Smooth muscle cell (in vitro differentiated cells): ENCODE data around the gene FAM171A1. TPM values are rescaled to one million over a fixed set of nuclear protein-coding genes. Genes with fewer than 3 reads are reported as not detected.
"Not testable (repeated sequence)": the region's sequence is repeated elsewhere in the genome, so short reads cannot be mapped to it uniquely, and the experiment has no call there.

Source experiments
- DNase-seq: peaks from one replicate; lab custom pipeline; 2025; ENCODE audit not compliant: unreplicated experiment; lab: John Stamatoyannopoulos, UW
- H2AFZ ChIP-seq: fragments of 200-600 bp; sonication (generic); 2 replicates; pipeline ENCODE4 v1.6.0; 2016; ENCODE audit warnings: antibody characterized with exemption, low read depth, mild to moderate bottlenecking
- H3F3A ChIP-seq: fragments of 200-600 bp; sonication (generic); 2 replicates; pipeline ENCODE4 v1.6.0; 2017; ENCODE audit warnings: antibody characterized with exemption, low read depth
- H3K27ac ChIP-seq: fragments of 200-600 bp; sonication (generic); 2 replicates; pipeline ENCODE4 v1.5.1; 2016; ENCODE audit warnings: low read depth, mild to moderate bottlenecking
- H3K27me3 ChIP-seq: fragments of 200-600 bp; sonication (generic); 2 replicates; pipeline ENCODE4 v1.6.1; 2016; ENCODE audit warnings: low read depth, mild to moderate bottlenecking
- H3K36me3 ChIP-seq: fragments of 200-600 bp; sonication (generic); 2 replicates; pipeline ENCODE4 v1.5.1; 2016; ENCODE audit warnings: low read depth
- H3K4me1 ChIP-seq: fragments of 200-600 bp; sonication (generic); 2 replicates; pipeline ENCODE4 v1.5.1; 2016; ENCODE audit warnings: low read depth
- H3K4me2 ChIP-seq: fragments of 200-600 bp; sonication (generic); 2 replicates; pipeline ENCODE4 v1.6.0; 2016; ENCODE audit warnings: mild to moderate bottlenecking
- H3K4me3 ChIP-seq: fragments of 200-600 bp; sonication (generic); 2 replicates; pipeline ENCODE4 v1.5.1; 2016; ENCODE audit warnings: mild to moderate bottlenecking
- H3K79me2 ChIP-seq: fragments of 200-600 bp; sonication (generic); 2 replicates; pipeline ENCODE4 v1.6.0; 2016; ENCODE audit warnings: low read depth, mild to moderate bottlenecking
- H3K9ac ChIP-seq: fragments of 200-600 bp; sonication (generic); 2 replicates; pipeline ENCODE4 v1.6.0; 2016; ENCODE audit warnings: low read depth
- H3K9me3 ChIP-seq: fragments of 200-600 bp; sonication (generic); replicated peaks from 2 replicates; pipeline ENCODE4 v1.5.1; 2016; ENCODE audit warnings: low read depth
- H4K20me1 ChIP-seq: fragments of 200-600 bp; sonication (generic); 2 replicates; pipeline ENCODE4 v1.6.0; 2016; ENCODE audit warnings: low read depth
- CTCF ChIP-seq: fragments of 200-600 bp; sonication (generic); IDR thresholded peaks from 2 replicates; pipeline ENCODE4 v1.5.1; 2017; ENCODE audit warnings: borderline replicate concordance, mild to moderate bottlenecking, antibody characterized with exemption; ENCODE audit not compliant: insufficient read depth, poor library complexity, severe bottlenecking
- WGBS: methylation state at CpG from one replicate; pipeline ENCODE4 v1.1.7; 2016; ENCODE audit warnings: low lambda C conversion rate; 5-methylcytosine and 5-hydroxymethylcytosine counted together
- polyA plus RNA-seq: library from polyadenylated mRNA; unstranded; fragments of >200 nt; fragmentation: Nextera tagmentation; extraction: Ambion mirVana; gene quantifications from 2 replicates; pipeline ENCODE4 v1.2.1, GENCODE V29; 2016
- total RNA-seq: library from RNA; depleted of rRNA; stranded (reverse); fragments of >200 nt; gene quantifications from 2 replicates; pipeline ENCODE4 v1.2.3, GENCODE V29; 2014

The FAM171A1 gene
- total and polyA plus RNA-seq, 2 experiments from 2014 or later, result 25.5 to 37.2 TPM

GRCh38 chr10:15405319-15405718, 34.2 kb upstream of the FAM171A1 start:
- no peaks in the 10 kb centered on the region for H3K27me3 ChIP-seq
- no peak overlapping the region for H3K27ac ChIP-seq
- no peaks in the 10 kb centered on the region for H3K79me2 ChIP-seq
- no peaks in the 10 kb centered on the region for H3F3A ChIP-seq
- WGBS, result 91% methylated on average over 3 of the region's 3 CpGs
- no peaks in the 10 kb centered on the region for H3K4me1 ChIP-seq
- H3K9me3 ChIP-seq, result no peaks in the 10 kb centered on the region
- H3K36me3 ChIP-seq, result no peaks in the 10 kb centered on the region
- no peak for DNase-seq
- TF ChIP-seq CTCF, result no peak
- H4K20me1 ChIP-seq, result no peaks in the 10 kb centered on the region
- no peak overlapping the region for H2AFZ ChIP-seq
- H3K9ac ChIP-seq, result no peak overlapping the region
- no peak overlapping the region for H3K4me2 ChIP-seq
- no peak overlapping the region for H3K4me3 ChIP-seq

- Histone ChIP-seq H4K20me1 (no peaks in the 10 kb centered on the region), H3K4me1 (no peaks in the 10 kb centered on the region), H2AFZ (no peak overlapping the region), H3K4me2 (no peak overlapping the region), H3K79me2 (no peaks in the 10 kb centered on the region), H3K9me3 (no peaks in the 10 kb centered on the region), H3K36me3 (no peaks in the 10 kb centered on the region), H3F3A (no peaks in the 10 kb centered on the region), H3K27ac (no peak overlapping the region), H3K9ac (no peak overlapping the region), H3K4me3 (no peak overlapping the region), H3K27me3 (no peaks in the 10 kb centered on the region)
- DNase-seq, result no peak
- no peak for TF ChIP-seq CTCF
Measured at GRCh38 chr10:15401382-15401781, 30.3 kb upstream of the FAM171A1 start.

- H3F3A ChIP-seq, H3K9ac ChIP-seq, H2AFZ ChIP-seq, H3K4me3 ChIP-seq, H3K79me2 ChIP-seq, H3K9me3 ChIP-seq, H3K27ac ChIP-seq, DNase-seq, H3K4me1 ChIP-seq, H3K4me2 ChIP-seq, H4K20me1 ChIP-seq, H3K27me3 ChIP-seq, H3K36me3 ChIP-seq: not testable (repeated sequence)
Measured at GRCh38 chr10:15400461-15400860, 29.4 kb upstream of the FAM171A1 start.

- Histone ChIP-seq H3K36me3 (no peaks in the 10 kb centered on the region), H3K4me1 (no peaks in the 10 kb centered on the region), H3K27me3 (no peaks in the 10 kb centered on the region), H3F3A (no peaks in the 10 kb centered on the region), H3K9ac (no peak overlapping the region), H3K9me3 (no peaks in the 10 kb centered on the region), H3K4me3 (no peak overlapping the region), H3K27ac (no peak overlapping the region), H2AFZ (no peak overlapping the region), H3K4me2 (no peak overlapping the region), H4K20me1 (no peaks in the 10 kb centered on the region), H3K79me2 (no peaks in the 10 kb centered on the region)
- WGBS, result 63% methylated on average over 1 of the region's 1 CpG
- DNase-seq, result no peak
- TF ChIP-seq CTCF, result no peak
Measured at GRCh38 chr10:15399060-15399661, 28.1 kb upstream of the FAM171A1 start.
